Left ventricle myocardium superior (tissue), 1 donor: ENCODE data around the gene IL20. TPM values are rescaled to one million over a fixed set of nuclear protein-coding genes. Genes with fewer than 3 reads are reported as not detected.
A peak's percentile ranks its signal among the peaks of the same experiment; 100 is the strongest.

ENCODE experiments used
- ATAC-seq: fragments of 200-7000 bp; cut with Tn5 transposase; one replicate; pipeline ENCODE4 v1.9.1; 2020; ENCODE audit warnings: mild to moderate bottlenecking, moderate library complexity
- DNase-seq: peaks from one replicate; pipeline ENCODE4 v3.0.0-alpha.2; 2020
- intact Hi-C: fragments of 100-400 bp; cut with micrococcal nuclease; formaldehyde crosslinking; loops from one replicate; pipeline ENCODE4 v1.11.0; 2022
- total RNA-seq: library from RNA; stranded (reverse); fragmentation: NEBNext Ultra II Directional; extraction: Animal tissue kit (Norgen Biotek cat#: 25700); gene quantifications from one replicate; pipeline ENCODE4 v1.2.1, GENCODE V29; 2021
- donor health status: DM: no; HTN: yes; CAD: no; lungs with severe emphysema.

IL20 gene
- total RNA-seq, 1 donor from 2014 or later: not detected

DNA sequence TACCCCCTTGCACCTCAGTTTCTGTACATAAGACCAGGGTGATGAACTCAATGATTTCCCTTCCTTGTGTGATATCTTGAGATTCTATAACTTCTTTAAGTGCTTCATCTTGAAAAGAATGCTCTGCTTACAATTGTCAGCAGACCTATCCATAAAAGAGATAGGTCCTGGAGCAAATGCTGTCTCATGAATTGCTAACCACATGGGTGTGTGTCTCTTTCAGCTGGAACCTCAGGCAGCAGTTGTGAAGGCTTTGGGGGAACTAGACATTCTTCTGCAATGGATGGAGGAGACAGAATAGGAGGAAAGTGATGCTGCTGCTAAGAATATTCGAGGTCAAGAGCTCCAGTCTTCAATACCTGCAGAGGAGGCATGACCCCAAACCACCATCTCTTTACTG is 2.8 kb downstream of the IL20 start:
- intact Hi-C loops: no loop called here
- ATAC-seq: no peak

DNA sequence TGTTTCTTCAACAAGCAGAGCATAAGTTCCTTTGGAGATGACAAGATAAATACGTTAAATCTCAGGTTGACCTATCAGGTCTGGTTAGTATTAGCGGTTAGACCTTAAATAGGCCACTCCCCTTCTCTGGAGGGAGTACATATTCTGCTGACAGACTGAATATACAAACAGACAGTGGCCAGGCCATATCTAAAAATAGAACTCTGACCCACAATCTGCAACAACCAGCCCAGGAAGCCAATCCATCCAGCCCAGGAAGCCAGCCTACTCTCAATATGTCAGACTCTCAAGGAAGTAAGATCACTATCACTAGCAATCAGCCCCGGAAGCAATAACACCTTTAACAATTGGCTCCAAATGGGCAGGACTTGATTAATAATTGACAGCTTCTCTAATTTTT is 6.7 kb downstream of the IL20 start:
- DNase-seq (no peak), ATAC-seq (peak; percentile 96)
- intact Hi-C loops: no loop called here

More for the DNA sequence above, 2.8 kb downstream of the IL20 start:
- DNase-seq: no peak

DNA sequence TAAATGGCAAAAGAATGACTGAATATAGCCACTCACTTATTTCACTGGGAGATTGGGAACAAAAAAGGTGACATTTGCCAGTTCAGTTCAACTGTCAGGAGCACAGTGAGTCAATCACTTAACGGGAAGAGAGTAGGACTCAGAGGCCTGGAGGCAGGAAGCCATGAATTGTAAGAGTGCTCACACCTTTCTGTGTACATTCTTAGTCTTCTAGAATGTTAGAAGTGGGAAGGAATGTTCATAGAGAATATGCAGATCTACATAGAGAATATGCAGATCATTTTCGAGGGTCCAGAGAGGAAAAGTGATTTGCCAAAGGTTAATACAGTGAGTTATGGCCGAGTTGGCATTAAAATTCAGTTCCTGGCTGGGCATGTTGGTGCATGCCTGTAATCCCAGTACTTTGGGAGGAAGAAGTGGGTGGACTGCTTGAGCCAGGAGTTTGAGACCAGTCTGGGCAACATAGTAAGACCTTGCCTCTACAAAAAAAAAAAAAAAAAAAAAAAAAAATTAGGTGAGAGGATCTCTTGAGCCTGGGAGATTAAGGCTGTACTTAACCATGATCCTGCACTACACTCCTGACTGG is 8.3 kb downstream of the IL20 start:
- intact Hi-C loops: no loop called here
- DNase-seq (no peak), ATAC-seq (no peak)

DNA sequence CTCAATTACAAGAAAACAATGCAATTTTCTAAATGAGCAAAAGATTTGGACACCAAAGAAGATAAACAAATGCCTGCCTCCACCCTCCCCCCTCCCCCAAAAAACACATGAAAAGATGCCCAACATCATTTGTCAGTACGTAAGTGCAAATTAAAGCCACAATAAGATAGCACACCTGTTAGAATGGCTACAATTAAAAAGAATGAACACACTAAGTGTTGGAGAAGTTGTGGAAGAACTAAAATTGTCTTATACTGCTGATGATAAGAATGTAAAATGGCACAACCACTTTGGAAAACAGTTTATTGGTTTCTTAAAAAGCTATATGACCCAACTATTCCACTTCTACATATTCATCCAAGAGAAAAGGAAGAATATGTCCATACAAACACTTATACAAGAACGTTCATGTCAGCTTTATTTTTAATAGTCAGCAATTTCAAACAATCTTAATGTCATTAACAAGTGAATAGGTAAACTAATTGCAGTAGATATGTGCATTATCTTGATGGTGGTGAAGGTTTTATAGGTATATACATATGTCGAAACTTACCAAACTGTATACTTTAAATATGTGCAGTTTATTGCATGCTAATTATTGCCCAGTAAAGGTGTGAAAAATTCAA is 10.4 kb downstream of the IL20 start:
- intact Hi-C loops: no loop called here
- DNase-seq (no peak), ATAC-seq (no peak)

GRCh38 chr1:206878456-206878855 is 13.0 kb downstream of the IL20 start:
- ATAC-seq (no peak), DNase-seq (no peak)
- intact Hi-C loops: no loop called here

GRCh38 chr1:206880314-206880713 is 14.9 kb downstream of the IL20 start:
- DNase-seq (no peak), ATAC-seq (no peak)
- intact Hi-C loops: no loop called here

- DNase-seq (no peak), ATAC-seq (no peak)
- intact Hi-C loops: no loop called here
Measured at GRCh38 chr1:206882555-206882954, 17.1 kb downstream of the IL20 start.

DNA sequence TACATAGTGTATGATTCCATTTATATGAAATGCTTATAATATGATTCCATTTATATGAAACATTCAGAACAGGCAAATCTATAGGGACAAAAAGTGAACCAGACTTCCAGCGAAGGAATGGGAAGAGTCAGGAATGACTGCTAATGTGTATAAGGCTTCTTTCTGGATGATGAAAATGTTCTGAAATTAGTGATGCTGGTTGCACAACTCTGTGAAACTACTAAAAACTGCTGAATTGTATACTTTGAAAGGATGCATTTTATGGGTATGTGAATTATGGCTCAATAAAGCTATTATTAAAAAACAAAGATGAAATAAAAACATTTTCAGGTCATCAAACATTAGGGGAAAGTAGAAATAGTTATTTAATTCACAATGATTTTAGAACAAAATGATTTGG is 17.7 kb downstream of the IL20 start:
- intact Hi-C loops: no loop called here
- no peak for DNase-seq
- ATAC-seq: no peak

DNA sequence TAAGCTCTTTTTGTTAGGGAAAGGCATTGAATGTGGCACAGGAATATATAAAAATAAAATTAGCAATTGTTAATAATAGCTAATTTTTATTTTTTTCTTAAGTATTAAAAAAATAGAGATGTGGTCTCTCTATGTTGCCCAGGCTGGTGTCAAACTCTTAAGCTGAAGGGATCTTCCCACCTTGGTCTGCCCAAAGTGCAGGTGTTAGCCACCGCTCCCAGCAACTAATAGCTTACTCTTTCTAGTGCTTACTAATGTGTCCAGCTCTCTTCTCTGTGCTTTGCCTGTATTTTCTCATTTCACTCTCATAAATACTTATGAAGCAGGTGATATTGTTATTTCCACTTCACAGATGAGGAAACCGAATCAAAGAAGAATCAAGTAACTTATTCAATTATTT is 18.5 kb downstream of the IL20 start:
- DNase-seq (no peak), ATAC-seq (no peak)
- intact Hi-C loops: no loop called here

DNA sequence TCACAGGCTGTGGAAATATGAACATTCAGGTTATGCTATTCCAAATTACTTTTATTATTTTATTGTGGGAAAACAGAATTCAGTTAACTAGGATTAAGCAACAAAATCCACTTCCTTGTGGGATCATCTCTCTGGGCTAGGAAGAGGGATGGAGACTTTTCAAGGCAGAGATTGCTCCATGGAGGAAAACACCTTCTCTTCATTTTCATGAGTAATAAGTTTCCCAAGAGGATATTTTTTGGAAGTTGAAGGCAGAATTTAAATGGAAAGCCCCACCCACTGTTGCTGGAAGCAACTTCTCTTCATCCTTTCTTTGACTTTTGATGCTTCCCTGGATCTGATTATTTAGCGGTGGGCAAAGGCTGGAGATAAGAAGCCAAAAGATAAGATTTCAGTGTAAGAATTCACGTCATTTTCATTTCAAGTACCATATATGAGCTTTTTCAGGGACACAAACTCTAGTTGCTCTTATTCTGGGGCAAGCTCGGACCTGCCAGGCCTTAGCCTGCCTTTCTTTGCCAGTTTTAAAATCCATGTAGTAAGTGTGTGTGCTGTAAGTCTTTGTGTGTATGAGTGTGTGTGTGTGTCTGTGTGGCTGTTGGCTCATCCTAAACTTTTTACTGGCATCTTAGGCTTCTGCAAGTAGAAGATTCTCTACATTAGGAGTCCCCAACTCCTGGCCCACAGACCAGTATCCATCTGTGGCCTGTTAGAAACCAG is 20.1 kb downstream of the IL20 start:
- DNase-seq (no peak), ATAC-seq (no peak)
- intact Hi-C loops: no loop called here

DNA sequence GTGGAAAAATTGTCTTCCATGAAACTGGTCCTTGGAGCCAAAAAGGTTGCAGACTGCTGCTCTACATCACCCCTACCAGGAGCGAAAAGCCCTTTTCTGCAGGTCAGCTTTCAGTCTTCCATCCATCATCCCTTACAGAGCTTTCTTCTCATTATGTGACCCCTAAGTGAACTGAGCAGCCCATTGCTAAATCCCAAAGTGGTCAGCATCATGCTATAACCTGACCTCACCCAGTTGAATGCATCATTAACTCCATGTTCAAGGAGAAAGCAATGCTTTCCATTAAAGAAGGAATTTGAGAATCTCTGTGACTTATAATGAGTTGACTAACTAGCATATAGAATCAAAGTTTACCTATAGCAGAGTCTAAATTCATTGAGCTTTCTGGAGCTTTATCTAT is 21.4 kb downstream of the IL20 start:
- no peak for DNase-seq
- intact Hi-C loops: no loop called here

GRCh38 chr1:206887701-206888100 is 22.3 kb downstream of the IL20 start:
- DNase-seq (no peak), ATAC-seq (no peak)
- intact Hi-C loops: no loop called here

More for the DNA sequence above, 21.4 kb downstream of the IL20 start:
- ATAC-seq: no peak

GRCh38 chr1:206890125-206891060 is 25.0 kb downstream of the IL20 start:
- ATAC-seq: peak; percentile 36
- intact Hi-C loops: no loop called here
- no peak for DNase-seq

GRCh38 chr1:206891412-206891811 is 26.0 kb downstream of the IL20 start:
- DNase-seq (no peak), ATAC-seq (no peak)
- intact Hi-C loops: no loop called here

GRCh38 chr1:206892351-206892984 is 27.0 kb downstream of the IL20 start:
- intact Hi-C loops: no loop called here
- ATAC-seq: no peak
- no peak for DNase-seq

- DNase-seq (no peak), ATAC-seq (no peak)
- intact Hi-C loops: no loop called here
Measured at GRCh38 chr1:206893380-206893779, 28.0 kb downstream of the IL20 start.

GRCh38 chr1:206895325-206895724 is 29.9 kb downstream of the IL20 start:
- ATAC-seq (no peak), DNase-seq (no peak)
- intact Hi-C loops: no loop called here

DNA sequence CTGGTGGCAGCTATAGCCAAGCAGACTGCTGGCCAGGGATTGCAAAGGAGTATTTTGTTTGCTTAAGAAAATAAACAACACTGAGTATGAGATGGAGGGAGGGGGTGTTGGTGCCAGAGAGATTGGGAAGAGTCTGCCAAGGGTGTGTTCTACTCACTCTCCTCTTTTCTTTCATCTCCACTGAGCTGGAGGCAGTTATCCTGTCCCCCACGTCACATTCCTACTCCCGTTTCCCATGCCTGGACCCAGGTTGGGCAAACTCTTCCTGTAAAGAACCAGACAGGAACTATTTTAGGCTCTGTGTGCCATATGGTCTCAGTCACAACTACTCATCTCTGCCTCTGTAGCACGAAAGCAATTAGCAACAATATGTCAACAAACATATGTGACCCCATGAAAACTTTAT is 30.4 kb downstream of the IL20 start:
- intact Hi-C loops: no loop called here
- no peak for ATAC-seq
- DNase-seq: no peak

- DNase-seq: no peak
- intact Hi-C loops: no loop called here
- no peak for ATAC-seq
Measured at GRCh38 chr1:206896261-206896660, 30.8 kb downstream of the IL20 start.
